ENCODE data around the gene SLC35B1. TPM values are rescaled to one million over a fixed set of nuclear protein-coding genes. Genes with fewer than 3 reads are reported as not detected.

The SLC35B1 gene
- total and polyA plus RNA-seq, 2 donors (not counting 3 experiments of a cell fraction or from before 2014, with no cell fraction given) = 87.0 to 142 TPM

DNA sequence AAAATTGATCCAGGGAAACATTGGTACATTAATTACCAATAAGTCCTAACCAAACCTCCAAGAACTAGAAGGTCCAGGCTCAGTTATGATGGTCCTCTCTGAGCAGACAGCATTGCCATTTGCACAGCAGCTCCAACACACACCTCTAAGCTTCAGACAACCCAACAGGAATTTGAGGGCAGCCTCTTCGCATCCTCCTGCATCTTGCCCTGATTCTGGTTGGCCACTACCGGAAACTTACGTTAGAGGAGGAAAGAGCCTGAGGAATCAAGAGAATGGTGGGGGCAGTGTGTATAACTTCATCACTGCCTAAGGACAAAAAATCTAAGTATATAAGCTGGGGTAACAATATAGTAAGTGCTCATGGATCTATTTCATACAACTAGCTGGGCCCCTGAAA lies 40.5 kb upstream of the SLC35B1 start:
- no peak overlapping the region for H3K9ac ChIP-seq (replicated peaks; ENCODE audit: extremely low read depth, insufficient read depth, low read length)
- no peak for DNase-seq (ENCODE audit: low read depth, low spot score)
- BruUV-seq (replicated peaks) = no TSS peak
- no peak overlapping the region for H2AFZ ChIP-seq (ENCODE audit: low read depth, low read length)
- no peaks in the 10 kb centered on the region for H3K9me3 ChIP-seq (replicated peaks; ENCODE audit: control insufficient read depth, insufficient read depth, low read length)
- H3K27ac ChIP-seq (ENCODE audit: insufficient read depth, low read depth, low read length) = no peak overlapping the region
- CTCF ChIA-PET = interaction anchor here (1.2 to 2.3 kb wide), 3 partner anchors 8 to 40 kb away, joined by 4 to 11 read pairs (median 4); partner anchors contain the start of gene SLC35B1
- no peaks in the 10 kb centered on the region for H3K4me1 ChIP-seq (ENCODE audit: control insufficient read depth, extremely low read depth, insufficient read depth, low read length)
- dilution Hi-C loops (cut with MboI; ENCODE audit: extremely low pct_ligation_motif_present, low sequenced_read_pairs) = no loop called here
- H3K79me2 ChIP-seq (ENCODE audit: control insufficient read depth, insufficient read depth, low read length) = no peaks in the 10 kb centered on the region
- H3K9me1 ChIP-seq (replicated peaks; ENCODE audit: control insufficient read depth, extremely low read depth, insufficient read depth, low read length) = no peaks in the 10 kb centered on the region
- no peaks in the 10 kb centered on the region for H4K20me1 ChIP-seq (replicated peaks; ENCODE audit: control insufficient read depth, extremely low read depth, insufficient read depth, low read length)
- POLR2A ChIA-PET = no interaction called here
- no peaks in the 10 kb centered on the region for H3K27me3 ChIP-seq (ENCODE audit: control insufficient read depth in 2 of 2, insufficient read depth in 2 of 2, low read length in 2 of 2)
- intact Hi-C loops (cut with micrococcal nuclease) = no loop called here
- no peak overlapping the region for H3K4me3 ChIP-seq (replicated peaks in 1 of 3; ENCODE audit: insufficient read depth in 1 of 3, low read depth in 1 of 3, low read length in 3 of 3)
- peaks cover 0 to 6% of the 10 kb centered on the region in 2 experiments for H3K36me3 ChIP-seq (ENCODE audit: control insufficient read depth in 2 of 2, extremely low read depth in 1 of 2, insufficient read depth in 2 of 2, low read length in 2 of 2)
- no peak for FAIRE-seq
- no peak for TF ChIP-seq JUN (IDR thresholded peaks at IDR 0.05; ENCODE audit: borderline replicate concordance, insufficient read depth, insufficient read length, low read depth)
- TF ChIP-seq, protein P1, sequence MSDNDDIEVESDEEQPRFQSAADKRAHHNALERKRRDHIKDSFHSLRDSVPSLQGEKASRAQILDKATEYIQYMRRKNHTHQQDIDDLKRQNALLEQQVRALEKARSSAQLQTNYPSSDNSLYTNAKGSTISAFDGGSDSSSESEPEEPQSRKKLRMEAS (IDR thresholded peaks at IDR 0.05; ENCODE audit: insufficient read depth, insufficient read length) = no peak
- no peak for TF ChIP-seq FOS (IDR thresholded peaks at IDR 0.05; ENCODE audit: borderline replicate concordance, insufficient read depth, low read length)
- no peak for TF ChIP-seq EZH2 (IDR thresholded peaks at IDR 0.05; ENCODE audit: borderline replicate concordance, low read depth, low read length, severe bottlenecking)
- no peak for TF ChIP-seq GATA2 (IDR thresholded peaks at IDR 0.05; ENCODE audit: insufficient read depth, insufficient read length, low read depth, low read length)
- TF ChIP-seq, protein P2, sequence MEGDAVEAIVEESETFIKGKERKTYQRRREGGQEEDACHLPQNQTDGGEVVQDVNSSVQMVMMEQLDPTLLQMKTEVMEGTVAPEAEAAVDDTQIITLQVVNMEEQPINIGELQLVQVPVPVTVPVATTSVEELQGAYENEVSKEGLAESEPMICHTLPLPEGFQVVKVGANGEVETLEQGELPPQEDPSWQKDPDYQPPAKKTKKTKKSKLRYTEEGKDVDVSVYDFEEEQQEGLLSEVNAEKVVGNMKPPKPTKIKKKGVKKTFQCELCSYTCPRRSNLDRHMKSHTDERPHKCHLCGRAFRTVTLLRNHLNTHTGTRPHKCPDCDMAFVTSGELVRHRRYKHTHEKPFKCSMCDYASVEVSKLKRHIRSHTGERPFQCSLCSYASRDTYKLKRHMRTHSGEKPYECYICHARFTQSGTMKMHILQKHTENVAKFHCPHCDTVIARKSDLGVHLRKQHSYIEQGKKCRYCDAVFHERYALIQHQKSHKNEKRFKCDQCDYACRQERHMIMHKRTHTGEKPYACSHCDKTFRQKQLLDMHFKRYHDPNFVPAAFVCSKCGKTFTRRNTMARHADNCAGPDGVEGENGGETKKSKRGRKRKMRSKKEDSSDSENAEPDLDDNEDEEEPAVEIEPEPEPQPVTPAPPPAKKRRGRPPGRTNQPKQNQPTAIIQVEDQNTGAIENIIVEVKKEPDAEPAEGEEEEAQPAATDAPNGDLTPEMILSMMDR (IDR thresholded peaks at IDR 0.05; ENCODE audit: extremely low read depth in 1 of 2, insufficient read depth in 1 of 2, low read depth in 1 of 2, low read length in 2 of 2) = no peak
- TF ChIP-seq POLR2AphosphoS5 (IDR thresholded peaks at IDR 0.05; ENCODE audit: insufficient read depth, low read depth, low read length) = no peak
- no peak for TF ChIP-seq POLR2A (IDR thresholded peaks at IDR 0.05; ENCODE audit: low read depth, low read length)
- no peak for TF ChIP-seq MYC (IDR thresholded peaks at IDR 0.05; ENCODE audit: low read depth, low read length)
- no peak overlapping the region for H3K4me2 ChIP-seq (ENCODE audit: insufficient read depth, low read length)

Data from endothelial cell of umbilical vein (primary cell).